ENCODE data around the gene TOMM6. TPM values are rescaled to one million over a fixed set of nuclear protein-coding genes. Genes with fewer than 3 reads are reported as not detected.

TOMM6 gene
- total RNA-seq, 1 experiment from 2014 or later = 202 TPM

GRCh38 chr6:41757931-41758640 lies 29.4 kb upstream of the TOMM6 start:
- no peak overlapping the region for H3K4me3 Mint-ChIP-seq (ENCODE audit: unreplicated experiment)
- no TSS peak for BruUV-seq (replicated peaks)
- DNase-seq (ENCODE audit: unreplicated experiment) = no peak

DNA sequence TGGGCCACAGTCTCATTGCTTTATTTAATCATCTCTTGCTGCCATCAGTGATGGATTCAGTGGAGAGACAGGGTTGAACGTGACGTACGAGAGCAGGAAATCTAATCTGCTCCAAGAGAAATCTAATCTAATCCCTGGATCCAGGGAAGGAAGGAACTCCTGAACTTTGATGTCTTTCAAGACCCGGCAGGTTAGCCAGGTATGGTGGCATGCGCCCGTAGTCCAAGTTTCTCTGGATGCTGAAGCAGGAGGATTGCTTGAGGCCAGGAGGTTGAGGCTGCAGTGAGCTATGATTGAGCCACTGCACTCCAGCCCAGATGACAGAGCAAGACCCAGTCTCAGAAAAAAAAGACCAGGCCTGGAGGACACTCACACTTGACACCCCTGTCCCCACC lies 28.9 kb upstream of the TOMM6 start:
- no peak overlapping the region for H3K27ac Mint-ChIP-seq (ENCODE audit: low read depth, unreplicated experiment)
- no peaks in the 10 kb centered on the region for H3K4me1 Mint-ChIP-seq (ENCODE audit: insufficient read depth, unreplicated experiment)
- no peak for TF ChIP-seq CTCF (IDR thresholded peaks at IDR 0.05; ENCODE audit: unreplicated experiment)
- H3K4me3 Mint-ChIP-seq (ENCODE audit: unreplicated experiment) = no peak overlapping the region
- no peak for DNase-seq (ENCODE audit: unreplicated experiment)
- POLR2A ChIA-PET = interaction anchor here (0.7 kb wide), 1 partner anchor 27 kb away, joined by 4 read pairs; no protein-coding TSS in a partner anchor
- no TSS peak for BruUV-seq (replicated peaks)
- H3K9me3 Mint-ChIP-seq (ENCODE audit: unreplicated experiment) = no peaks in the 10 kb centered on the region
- CTCF ChIA-PET = interaction anchor here (0.7 kb wide), 1 partner anchor 25 kb away, joined by 3 read pairs; no protein-coding TSS in a partner anchor
- intact Hi-C loops (cut with micrococcal nuclease) = no loop called here
- H3K27me3 Mint-ChIP-seq (ENCODE audit: insufficient read depth, unreplicated experiment) = peaks cover 44% of the 10 kb centered on the region
- no peaks in the 10 kb centered on the region for H3K36me3 Mint-ChIP-seq (ENCODE audit: insufficient read depth, unreplicated experiment)

More at GRCh38 chr6:41757931-41758640, 29.4 kb upstream of the TOMM6 start:
- intact Hi-C loops (cut with micrococcal nuclease) = no loop called here
- POLR2A ChIA-PET = no interaction called here
- H3K36me3 Mint-ChIP-seq (ENCODE audit: insufficient read depth, unreplicated experiment) = no peaks in the 10 kb centered on the region
- CTCF ChIA-PET = interaction anchor here (0.6 to 0.7 kb wide), 2 partner anchors 19 to 26 kb away, joined by 3 read pairs; no protein-coding TSS in a partner anchor
- no peaks in the 10 kb centered on the region for H3K9me3 Mint-ChIP-seq (ENCODE audit: unreplicated experiment)
- no peaks in the 10 kb centered on the region for H3K4me1 Mint-ChIP-seq (ENCODE audit: insufficient read depth, unreplicated experiment)
- H3K27ac Mint-ChIP-seq (ENCODE audit: low read depth, unreplicated experiment) = no peak overlapping the region
- H3K27me3 Mint-ChIP-seq (ENCODE audit: insufficient read depth, unreplicated experiment) = peaks cover 50% of the 10 kb centered on the region
- TF ChIP-seq CTCF (IDR thresholded peaks at IDR 0.05; ENCODE audit: unreplicated experiment) = no peak

- no peak overlapping the region for H3K4me3 Mint-ChIP-seq (ENCODE audit: unreplicated experiment)
- no peak overlapping the region for H3K27ac Mint-ChIP-seq (ENCODE audit: low read depth, unreplicated experiment)
- intact Hi-C loops (cut with micrococcal nuclease) = no loop called here
- BruUV-seq (replicated peaks) = no TSS peak
- ChIA-PET CTCF (interaction anchor here (0.7 kb wide), 1 partner anchor 25 kb away, joined by 3 read pairs; no protein-coding TSS in a partner anchor), POLR2A (interaction anchor here (0.7 kb wide), 1 partner anchor 27 kb away, joined by 4 read pairs; no protein-coding TSS in a partner anchor)
- no peak for DNase-seq (ENCODE audit: unreplicated experiment)
- TF ChIP-seq CTCF (IDR thresholded peaks at IDR 0.05; ENCODE audit: unreplicated experiment) = no peak
- H3K27me3 Mint-ChIP-seq (ENCODE audit: insufficient read depth, unreplicated experiment) = peaks cover 38% of the 10 kb centered on the region
- H3K36me3 Mint-ChIP-seq (ENCODE audit: insufficient read depth, unreplicated experiment) = no peaks in the 10 kb centered on the region
- H3K4me1 Mint-ChIP-seq (ENCODE audit: insufficient read depth, unreplicated experiment) = no peaks in the 10 kb centered on the region
- H3K9me3 Mint-ChIP-seq (ENCODE audit: unreplicated experiment) = no peaks in the 10 kb centered on the region
Measured at GRCh38 chr6:41759106-41759904, 28.2 kb upstream of the TOMM6 start.

DNA sequence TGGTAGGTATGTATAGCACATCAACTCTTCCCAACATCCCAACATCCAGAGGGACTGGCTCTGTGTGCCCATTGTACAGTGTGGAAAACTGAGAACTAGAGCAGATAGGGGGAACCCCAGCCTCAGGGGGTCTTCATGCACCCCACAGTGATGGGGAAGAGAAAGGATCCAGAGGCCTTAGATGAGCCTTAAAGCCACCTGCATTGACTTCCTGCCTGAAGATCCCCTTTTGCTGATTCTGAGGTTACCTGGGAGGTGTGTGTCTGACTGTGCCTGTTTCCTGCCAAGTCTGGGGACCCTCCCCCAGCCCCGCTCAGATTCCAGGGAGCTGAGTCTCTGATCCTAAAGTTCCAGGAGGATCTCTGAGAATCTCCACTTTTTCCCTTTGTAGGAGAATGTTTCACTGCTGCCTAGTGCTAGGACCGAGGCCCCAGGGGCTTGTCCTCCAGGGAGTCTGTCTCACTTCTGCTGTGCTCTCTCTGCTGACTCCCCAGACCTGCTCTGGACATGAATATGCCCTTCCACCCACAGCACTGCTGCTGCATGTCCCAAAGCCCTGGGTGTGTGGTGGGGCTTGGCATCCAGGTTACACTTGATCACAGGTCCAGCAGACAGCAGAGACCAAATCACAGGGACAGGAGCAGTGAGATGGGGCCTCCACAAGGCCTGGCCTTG lies 27.5 kb upstream of the TOMM6 start:
- H3K4me1 Mint-ChIP-seq (ENCODE audit: insufficient read depth, unreplicated experiment) = no peaks in the 10 kb centered on the region
- H3K4me3 Mint-ChIP-seq (ENCODE audit: unreplicated experiment) = no peak overlapping the region
- H3K27me3 Mint-ChIP-seq (ENCODE audit: insufficient read depth, unreplicated experiment) = peaks cover 30% of the 10 kb centered on the region
- POLR2A ChIA-PET = no interaction called here
- CTCF ChIA-PET = no interaction called here
- intact Hi-C loops (cut with micrococcal nuclease) = no loop called here
- no peaks in the 10 kb centered on the region for H3K36me3 Mint-ChIP-seq (ENCODE audit: insufficient read depth, unreplicated experiment)
- DNase-seq (ENCODE audit: unreplicated experiment) = no peak
- H3K27ac Mint-ChIP-seq (ENCODE audit: low read depth, unreplicated experiment) = no peak overlapping the region
- BruUV-seq (replicated peaks) = no TSS peak
- TF ChIP-seq CTCF (IDR thresholded peaks at IDR 0.05; ENCODE audit: unreplicated experiment) = no peak
- H3K9me3 Mint-ChIP-seq (ENCODE audit: unreplicated experiment) = no peaks in the 10 kb centered on the region
